Caco-2 (cell line): Measurements from ENCODE around the gene HADHA. TPM values are rescaled to one million over a fixed set of nuclear protein-coding genes. Genes with fewer than 3 reads are reported as not detected.
A peak's percentile ranks its signal among the peaks of the same experiment; 100 is the strongest.

Experiments
- BruUV-seq: library from RNA; stranded (reverse); fragments of 400-500 nt; replicated peaks from 2 replicates; lab custom pipeline; 2021; lab: Mats Ljungman, UMichigan
- CTCF ChIA-PET: fragments of 300-600 bp; sonication (Branson Sonifier 250); formaldehyde crosslinking; loops from one replicate; lab custom pipeline; 2022; ENCODE audit warnings: antibody characterized with exemption; lab: Charles Lee
- POLR2A ChIA-PET: fragments of 300-600 bp; sonication (Branson Sonifier 250); formaldehyde crosslinking; loops from one replicate; lab custom pipeline; 2022; ENCODE audit warnings: antibody characterized with exemption; lab: Charles Lee
- DNase-seq, 2 experiments: peaks; one replicate each; pipeline versions ENCODE4 v3.0.0 to v3.0.0-alpha.2; 2020 to 2022
- H3K27me3 ChIP-seq: replicated peaks from 2 replicates; pipeline ENCODE4 v1.6.0; 2011; ENCODE audit warnings: low read length; ENCODE audit not compliant: control insufficient read depth, insufficient read depth
- H3K36me3 ChIP-seq: 2 replicates; pipeline ENCODE4 v1.5.1; 2011; ENCODE audit warnings: low read length; ENCODE audit not compliant: control insufficient read depth, insufficient read depth
- H3K4me1 ChIP-seq: fragments of 250-450 bp; sonication (Bioruptor Pico); 2 replicates; pipeline ENCODE4 v1.5.1; 2020; ENCODE audit warnings: mild to moderate bottlenecking
- H3K4me3 ChIP-seq: 2 replicates; pipeline ENCODE4 v1.5.1; 2011; ENCODE audit warnings: low read depth, mild to moderate bottlenecking, control low read depth, low read length
- H3K9me3 ChIP-seq: fragments of 250-450 bp; sonication (Bioruptor Pico); 2 replicates; pipeline ENCODE4 v1.5.1; 2020; ENCODE audit warnings: mild to moderate bottlenecking, moderate library complexity
- H3K27ac Mint-ChIP-seq: one replicate; pipeline ENCODE4 v1.8.0; 2022; ENCODE audit warnings: mixed read lengths; ENCODE audit not compliant: unreplicated experiment
- H3K27me3 Mint-ChIP-seq: one replicate; pipeline ENCODE4 v1.8.0; 2022; ENCODE audit warnings: mixed read lengths; ENCODE audit not compliant: insufficient read depth, unreplicated experiment
- H3K36me3 Mint-ChIP-seq: one replicate; pipeline ENCODE4 v1.8.0; 2022; ENCODE audit warnings: mild to moderate bottlenecking, mixed read lengths; ENCODE audit not compliant: insufficient read depth, unreplicated experiment
- H3K4me1 Mint-ChIP-seq: one replicate; pipeline ENCODE4 v1.8.0; 2022; ENCODE audit warnings: low read depth, mixed read lengths; ENCODE audit not compliant: unreplicated experiment
- H3K4me3 Mint-ChIP-seq: one replicate; pipeline ENCODE4 v1.8.0; 2022; ENCODE audit warnings: mild to moderate bottlenecking, moderate library complexity, mixed read lengths; ENCODE audit not compliant: unreplicated experiment
- H3K9me3 Mint-ChIP-seq: one replicate; pipeline ENCODE4 v1.8.0; 2022; ENCODE audit warnings: mixed read lengths; ENCODE audit not compliant: unreplicated experiment
- intact Hi-C: fragments of 100-400 bp; cut with micrococcal nuclease; formaldehyde crosslinking; loops from one replicate; pipeline ENCODE4 v1.10.0; 2022; ENCODE audit not compliant: unreplicated experiment
- total RNA-seq: library from RNA; stranded (reverse); gene quantifications from 2 replicates; pipeline ENCODE4 v1.2.3, GENCODE V29; 2022
- TF ChIP-seq, protein P1 (sequence below), 2 experiments: fragments of 200-600 bp in 1 of 2; IDR thresholded peaks; 1 replicate in 1 of 2; 2 replicates in 1 of 2; pipeline versions ENCODE4 v1.5.1 to v1.8.0; 2011 to 2022; ENCODE audit warnings: antibody characterized with exemption in 1 of 2, control low read depth in 1 of 2, inconsistent platforms in 1 of 2, low read depth in 1 of 2, low read length in 1 of 2, mild to moderate bottlenecking in 1 of 2, moderate library complexity in 1 of 2; ENCODE audit not compliant: insufficient read depth in 1 of 2, severe bottlenecking in 1 of 2, unreplicated experiment in 1 of 2

Gene HADHA
- total RNA-seq, 1 experiment from 2014 or later: 143 TPM

DNA sequence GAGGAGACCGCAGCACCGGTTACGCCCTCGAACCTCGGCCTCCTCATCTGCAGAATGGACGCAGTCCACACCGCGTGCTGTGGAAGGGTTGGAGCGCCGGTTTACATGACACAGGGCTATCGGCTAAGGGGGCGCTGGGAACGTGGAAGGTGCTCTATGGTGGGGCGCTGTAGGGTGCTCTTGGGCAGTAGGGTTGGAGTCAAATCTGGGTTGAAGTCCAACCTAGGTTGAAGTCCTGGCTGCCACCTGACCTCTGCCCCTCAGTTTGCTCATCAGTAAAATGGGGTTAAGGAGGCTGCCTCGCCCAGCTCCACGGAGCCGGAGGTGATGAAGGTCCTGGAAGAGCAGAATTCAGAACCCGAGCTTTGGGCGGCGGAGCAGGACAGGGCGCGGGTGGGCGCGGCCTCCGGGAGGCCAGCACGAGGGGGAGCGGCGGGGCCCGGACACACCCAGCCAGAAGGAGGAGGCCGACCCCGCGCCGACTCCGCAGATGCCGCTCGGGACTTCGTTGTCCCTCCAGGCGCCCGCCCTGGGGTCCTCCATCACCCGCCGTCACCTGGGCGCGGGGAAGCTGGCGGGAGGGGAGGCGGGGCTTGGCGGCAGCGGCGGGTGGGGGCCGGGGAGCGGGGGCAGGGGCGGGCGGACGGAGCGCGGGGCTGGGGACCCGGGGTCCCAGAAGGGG is 72.1 kb downstream of the HADHA start:
- no TSS peak for BruUV-seq
- Mint-ChIP-seq H3K4me1 (peaks cover 15% of the 10 kb centered on the region), H3K36me3 (peaks cover 5% of the 10 kb centered on the region), H3K27ac (no peak overlapping the region), H3K9me3 (no peaks in the 10 kb centered on the region), H3K27me3 (peaks cover 4% of the 10 kb centered on the region), H3K4me3 (peak overlapping the region; percentile 83)
- H3K36me3 ChIP-seq: no peaks in the 10 kb centered on the region
- no peaks in the 10 kb centered on the region for H3K4me1 ChIP-seq
- peak overlapping the region; percentile 84 for H3K4me3 ChIP-seq
- DNase-seq: peak; percentile 53 to 54
- CTCF ChIA-PET: interaction anchor here (1.0 kb wide), 1 partner anchor 13 kb away, joined by 3 read pairs; no protein-coding TSS in a partner anchor
- H3K9me3 ChIP-seq: no peaks in the 10 kb centered on the region
- intact Hi-C loops: no loop called here
- POLR2A ChIA-PET: no interaction called here
- TF ChIP-seq, protein P1, sequence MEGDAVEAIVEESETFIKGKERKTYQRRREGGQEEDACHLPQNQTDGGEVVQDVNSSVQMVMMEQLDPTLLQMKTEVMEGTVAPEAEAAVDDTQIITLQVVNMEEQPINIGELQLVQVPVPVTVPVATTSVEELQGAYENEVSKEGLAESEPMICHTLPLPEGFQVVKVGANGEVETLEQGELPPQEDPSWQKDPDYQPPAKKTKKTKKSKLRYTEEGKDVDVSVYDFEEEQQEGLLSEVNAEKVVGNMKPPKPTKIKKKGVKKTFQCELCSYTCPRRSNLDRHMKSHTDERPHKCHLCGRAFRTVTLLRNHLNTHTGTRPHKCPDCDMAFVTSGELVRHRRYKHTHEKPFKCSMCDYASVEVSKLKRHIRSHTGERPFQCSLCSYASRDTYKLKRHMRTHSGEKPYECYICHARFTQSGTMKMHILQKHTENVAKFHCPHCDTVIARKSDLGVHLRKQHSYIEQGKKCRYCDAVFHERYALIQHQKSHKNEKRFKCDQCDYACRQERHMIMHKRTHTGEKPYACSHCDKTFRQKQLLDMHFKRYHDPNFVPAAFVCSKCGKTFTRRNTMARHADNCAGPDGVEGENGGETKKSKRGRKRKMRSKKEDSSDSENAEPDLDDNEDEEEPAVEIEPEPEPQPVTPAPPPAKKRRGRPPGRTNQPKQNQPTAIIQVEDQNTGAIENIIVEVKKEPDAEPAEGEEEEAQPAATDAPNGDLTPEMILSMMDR (IDR thresholded peaks at IDR 0.05; ENCODE audit: insufficient read depth in 1 of 2, low read depth in 1 of 2, low read length in 1 of 2, severe bottlenecking in 1 of 2, unreplicated experiment in 1 of 2): no peak
- H3K27me3 ChIP-seq: no peaks in the 10 kb centered on the region

DNA sequence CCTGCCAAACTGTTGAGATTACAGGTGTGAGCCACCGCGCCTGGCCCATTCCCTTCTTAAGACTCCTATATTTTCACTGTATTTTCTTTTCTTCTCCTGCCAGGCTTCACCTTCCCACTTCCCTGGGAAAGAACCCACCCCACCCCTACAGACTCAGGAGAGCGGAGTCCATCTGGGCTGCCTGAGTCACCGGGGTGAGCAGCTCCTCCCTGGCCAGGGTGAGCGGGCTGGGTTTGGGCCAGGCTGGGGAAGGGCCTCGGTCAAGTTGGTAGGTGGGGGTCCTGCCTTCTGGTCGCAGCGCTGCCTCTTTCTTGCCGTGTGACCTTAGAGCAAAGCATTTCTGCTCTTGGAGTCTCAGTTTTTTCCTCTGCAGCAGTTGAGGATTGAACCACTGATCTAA is 73.6 kb downstream of the HADHA start:
- TF ChIP-seq, protein P1 (IDR thresholded peaks at IDR 0.05; ENCODE audit: insufficient read depth in 1 of 2, low read depth in 1 of 2, low read length in 1 of 2, severe bottlenecking in 1 of 2, unreplicated experiment in 1 of 2): no peak
- ChIA-PET POLR2A (no interaction called here), CTCF (interaction anchor here (0.6 to 0.7 kb wide), 2 partner anchors 212 to 383 kb away, joined by 3 to 5 read pairs; no protein-coding TSS in a partner anchor)
- Mint-ChIP-seq H3K9me3 (no peaks in the 10 kb centered on the region), H3K27ac (no peak overlapping the region), H3K36me3 (peaks cover 5% of the 10 kb centered on the region), H3K4me3 (peak overlapping the region; percentile 83), H3K27me3 (peaks cover 4% of the 10 kb centered on the region), H3K4me1 (peaks cover 15% of the 10 kb centered on the region)
- DNase-seq: peak in 1 of 2 experiments; percentile 36
- no peaks in the 10 kb centered on the region for H3K36me3 ChIP-seq
- no TSS peak for BruUV-seq
- no peaks in the 10 kb centered on the region for H3K27me3 ChIP-seq
- no peaks in the 10 kb centered on the region for H3K4me1 ChIP-seq
- intact Hi-C loops: no loop called here
- H3K4me3 ChIP-seq: no peak overlapping the region
- H3K9me3 ChIP-seq: no peaks in the 10 kb centered on the region

DNA sequence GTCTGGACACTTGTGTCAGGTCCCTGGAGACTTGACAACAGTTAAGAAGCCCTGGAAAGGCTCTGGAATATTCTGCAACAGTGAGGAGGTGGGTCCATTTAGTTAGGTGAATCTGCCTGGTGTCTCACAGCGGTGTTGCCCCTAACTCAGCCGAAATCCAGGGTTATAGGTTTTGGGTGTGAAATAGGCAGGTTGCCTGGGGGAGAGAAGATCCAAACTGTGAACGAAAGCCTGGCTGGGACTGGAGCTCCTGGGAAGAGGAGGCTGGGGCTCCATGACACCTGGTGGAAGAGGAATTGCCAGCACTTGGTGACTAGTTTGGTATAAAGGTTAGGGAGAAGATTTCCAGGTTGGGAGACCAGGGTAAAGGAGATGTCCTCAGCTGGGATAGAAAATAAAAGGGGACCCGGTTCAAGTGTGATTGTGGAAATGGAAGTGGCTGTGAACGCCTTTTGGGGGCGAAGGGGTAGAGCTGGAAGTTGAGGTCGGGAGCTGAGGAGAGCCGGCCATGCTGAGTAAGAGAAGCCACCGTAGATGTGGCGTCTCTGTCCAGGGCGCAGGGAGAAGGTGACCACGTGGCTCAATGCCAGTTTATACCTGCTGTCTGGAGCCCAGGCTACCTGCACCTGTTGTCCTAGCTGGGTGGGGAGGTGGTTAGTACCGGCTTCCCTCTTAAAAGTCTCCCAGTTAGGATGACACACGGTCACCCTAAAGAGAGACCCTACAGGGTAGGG is 74.6 kb downstream of the HADHA start:
- Histone ChIP-seq H3K27me3 (no peaks in the 10 kb centered on the region), H3K4me3 (no peak overlapping the region), H3K36me3 (no peaks in the 10 kb centered on the region), H3K4me1 (no peaks in the 10 kb centered on the region), H3K9me3 (no peaks in the 10 kb centered on the region)
- no peak overlapping the region for H3K4me3 Mint-ChIP-seq
- BruUV-seq: no TSS peak
- ChIA-PET CTCF (interaction anchor here (0.7 kb wide), 1 partner anchor 213 kb away, joined by 5 read pairs; no protein-coding TSS in a partner anchor), POLR2A (no interaction called here)
- H3K9me3 Mint-ChIP-seq: no peaks in the 10 kb centered on the region
- DNase-seq: peak in 1 of 2 experiments; percentile 25
- no peak overlapping the region for H3K27ac Mint-ChIP-seq
- peaks cover 4% of the 10 kb centered on the region for H3K27me3 Mint-ChIP-seq
- peaks cover 5% of the 10 kb centered on the region for H3K36me3 Mint-ChIP-seq
- intact Hi-C loops: no loop called here
- H3K4me1 Mint-ChIP-seq: peaks cover 13% of the 10 kb centered on the region
- TF ChIP-seq, protein P1 (IDR thresholded peaks at IDR 0.05; ENCODE audit: insufficient read depth in 1 of 2, low read depth in 1 of 2, low read length in 1 of 2, severe bottlenecking in 1 of 2, unreplicated experiment in 1 of 2): no peak
